DND-41 (cell line): ENCODE results near the gene ERBB2.

ENCODE experiments used
- EZH2 ChIP-seq: IDR thresholded peaks from 3 replicates; pipeline ENCODE4 v1.6.1; 2012; ENCODE audit warnings: borderline replicate concordance, low read depth, mild to moderate bottlenecking, moderate library complexity, low read length, inconsistent platforms; ENCODE audit not compliant: severe bottlenecking
- TF ChIP-seq, protein P1 (sequence below): IDR thresholded peaks from 2 replicates; pipeline ENCODE4 v1.5.1; 2012; ENCODE audit warnings: borderline replicate concordance, low read length, moderate library complexity, mild to moderate bottlenecking; ENCODE audit not compliant: poor library complexity, severe bottlenecking; ENCODE audit errors: extremely low read depth

DNA sequence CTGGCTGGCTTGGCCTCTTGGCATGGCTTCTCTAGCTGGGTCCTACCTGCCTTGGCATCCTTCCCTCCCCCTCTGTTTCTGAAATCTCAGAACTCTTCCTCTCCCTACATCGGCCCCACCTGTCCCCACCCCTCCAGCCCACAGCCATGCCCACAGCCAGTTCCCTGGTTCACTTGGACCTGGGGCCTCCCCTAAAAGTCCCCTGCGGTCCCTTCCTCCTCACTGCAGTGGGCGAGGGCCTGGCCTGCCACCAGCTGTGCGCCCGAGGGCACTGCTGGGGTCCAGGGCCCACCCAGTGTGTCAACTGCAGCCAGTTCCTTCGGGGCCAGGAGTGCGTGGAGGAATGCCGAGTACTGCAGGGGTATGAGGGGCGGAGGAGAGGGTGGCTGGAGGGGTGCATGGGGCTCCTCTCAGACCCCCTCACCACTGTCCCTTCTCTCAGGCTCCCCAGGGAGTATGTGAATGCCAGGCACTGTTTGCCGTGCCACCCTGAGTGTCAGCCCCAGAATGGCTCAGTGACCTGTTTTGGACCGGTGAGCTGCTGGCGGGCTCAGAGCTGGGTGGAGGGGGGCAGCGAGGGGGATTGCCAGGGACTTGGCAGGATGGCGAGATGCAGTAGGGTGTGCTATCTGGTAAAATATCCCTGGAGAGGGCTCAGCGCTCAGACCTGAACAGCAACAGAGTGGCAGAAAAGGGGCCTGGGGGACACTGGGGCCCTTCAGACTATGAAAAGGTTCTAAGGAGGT lies 16.4 kb downstream of the ERBB2 start:
- TF ChIP-seq, protein P1, sequence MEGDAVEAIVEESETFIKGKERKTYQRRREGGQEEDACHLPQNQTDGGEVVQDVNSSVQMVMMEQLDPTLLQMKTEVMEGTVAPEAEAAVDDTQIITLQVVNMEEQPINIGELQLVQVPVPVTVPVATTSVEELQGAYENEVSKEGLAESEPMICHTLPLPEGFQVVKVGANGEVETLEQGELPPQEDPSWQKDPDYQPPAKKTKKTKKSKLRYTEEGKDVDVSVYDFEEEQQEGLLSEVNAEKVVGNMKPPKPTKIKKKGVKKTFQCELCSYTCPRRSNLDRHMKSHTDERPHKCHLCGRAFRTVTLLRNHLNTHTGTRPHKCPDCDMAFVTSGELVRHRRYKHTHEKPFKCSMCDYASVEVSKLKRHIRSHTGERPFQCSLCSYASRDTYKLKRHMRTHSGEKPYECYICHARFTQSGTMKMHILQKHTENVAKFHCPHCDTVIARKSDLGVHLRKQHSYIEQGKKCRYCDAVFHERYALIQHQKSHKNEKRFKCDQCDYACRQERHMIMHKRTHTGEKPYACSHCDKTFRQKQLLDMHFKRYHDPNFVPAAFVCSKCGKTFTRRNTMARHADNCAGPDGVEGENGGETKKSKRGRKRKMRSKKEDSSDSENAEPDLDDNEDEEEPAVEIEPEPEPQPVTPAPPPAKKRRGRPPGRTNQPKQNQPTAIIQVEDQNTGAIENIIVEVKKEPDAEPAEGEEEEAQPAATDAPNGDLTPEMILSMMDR = no peak
- TF ChIP-seq EZH2 = no peak
